ENCODE results near the gene VPS51.

Gene VPS51

DNA sequence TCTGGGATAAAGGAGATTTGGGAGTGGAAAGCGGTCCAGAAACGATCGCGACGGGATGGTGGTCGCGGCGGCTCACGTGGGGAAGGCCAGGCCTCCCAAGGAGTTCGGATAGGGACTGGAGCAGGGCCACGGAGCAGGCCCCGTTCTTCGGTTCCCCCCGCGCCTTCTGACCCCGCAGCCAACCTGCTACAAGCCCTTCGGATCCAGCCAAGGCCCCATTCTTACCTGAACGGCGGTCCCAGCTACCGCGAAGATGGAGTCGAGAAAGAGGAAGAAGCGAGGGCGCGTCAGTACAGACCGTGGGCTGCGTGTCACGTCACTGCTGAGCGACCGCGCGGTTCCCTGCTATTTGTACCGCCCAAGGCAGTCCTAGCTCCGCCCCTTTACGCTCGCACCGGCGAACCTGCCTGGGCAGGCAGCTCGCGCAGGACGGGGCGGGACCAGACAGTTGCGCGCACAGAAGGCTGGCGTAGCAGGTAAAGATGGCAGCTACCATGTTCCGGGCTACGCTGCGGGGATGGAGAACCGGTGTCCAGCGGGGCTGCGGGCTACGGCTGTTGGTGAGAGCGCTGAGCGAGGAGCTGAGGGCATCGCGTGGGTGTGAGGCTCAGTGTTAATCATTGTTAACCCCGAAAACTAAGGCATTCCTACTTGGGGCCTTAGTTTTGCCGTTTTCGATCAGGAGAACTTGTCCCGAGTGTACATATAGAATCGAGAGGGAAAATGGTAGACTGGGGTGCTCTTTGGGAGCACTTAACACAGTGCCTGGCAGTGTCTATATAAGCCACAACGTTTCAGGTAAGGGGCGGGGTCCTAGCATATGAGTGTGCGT is 26.1 kb downstream of the VPS51 start, which contains the start of the genes FAU and MRPL49:
Gene FAU (minus strand): TSS at position 270 of the 832 bp plus-strand sequence. CDS start 321 bp downstream, outside the sequence.
Gene MRPL49 (plus strand): TSS at position 457 of the 832 bp plus-strand sequence. CDS start 26 bp downstream, at position 483.
- DNase-seq: peak; percentile 86

DNA sequence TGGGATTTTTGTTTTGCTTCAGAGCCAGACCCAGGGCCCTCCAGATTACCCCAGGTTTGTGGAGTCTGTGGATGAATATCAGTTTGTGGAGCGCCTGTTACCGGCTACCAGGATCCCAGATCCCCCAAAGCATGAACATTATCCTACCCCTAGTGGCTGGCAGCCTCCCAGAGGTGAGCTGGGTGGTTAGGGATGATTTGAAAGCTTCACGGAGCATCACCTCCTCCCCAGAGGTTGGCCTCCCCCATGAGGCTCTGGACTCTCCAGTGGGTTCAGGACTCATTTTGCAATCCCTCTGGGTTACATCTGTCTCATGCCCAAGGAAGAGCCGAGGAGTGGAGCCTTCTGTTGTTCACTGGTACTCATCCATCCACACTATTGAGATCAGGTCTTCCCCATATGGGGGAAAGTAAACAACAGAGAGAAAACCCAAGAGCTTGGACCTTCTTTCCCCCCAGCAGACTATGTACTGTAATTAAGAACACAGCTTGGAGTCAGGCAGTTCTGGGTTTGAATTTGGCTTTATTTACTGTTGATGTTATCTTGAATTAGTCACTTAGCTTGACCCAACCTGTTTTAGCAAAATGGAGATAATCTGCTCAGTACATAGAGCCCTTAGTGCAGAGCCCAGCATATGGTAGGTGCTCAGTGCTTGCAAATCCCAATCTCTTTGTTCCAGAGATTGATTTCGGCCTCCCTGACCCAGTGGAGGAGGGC is 28.6 kb downstream of the VPS51 start:
- no peak for DNase-seq

DNA sequence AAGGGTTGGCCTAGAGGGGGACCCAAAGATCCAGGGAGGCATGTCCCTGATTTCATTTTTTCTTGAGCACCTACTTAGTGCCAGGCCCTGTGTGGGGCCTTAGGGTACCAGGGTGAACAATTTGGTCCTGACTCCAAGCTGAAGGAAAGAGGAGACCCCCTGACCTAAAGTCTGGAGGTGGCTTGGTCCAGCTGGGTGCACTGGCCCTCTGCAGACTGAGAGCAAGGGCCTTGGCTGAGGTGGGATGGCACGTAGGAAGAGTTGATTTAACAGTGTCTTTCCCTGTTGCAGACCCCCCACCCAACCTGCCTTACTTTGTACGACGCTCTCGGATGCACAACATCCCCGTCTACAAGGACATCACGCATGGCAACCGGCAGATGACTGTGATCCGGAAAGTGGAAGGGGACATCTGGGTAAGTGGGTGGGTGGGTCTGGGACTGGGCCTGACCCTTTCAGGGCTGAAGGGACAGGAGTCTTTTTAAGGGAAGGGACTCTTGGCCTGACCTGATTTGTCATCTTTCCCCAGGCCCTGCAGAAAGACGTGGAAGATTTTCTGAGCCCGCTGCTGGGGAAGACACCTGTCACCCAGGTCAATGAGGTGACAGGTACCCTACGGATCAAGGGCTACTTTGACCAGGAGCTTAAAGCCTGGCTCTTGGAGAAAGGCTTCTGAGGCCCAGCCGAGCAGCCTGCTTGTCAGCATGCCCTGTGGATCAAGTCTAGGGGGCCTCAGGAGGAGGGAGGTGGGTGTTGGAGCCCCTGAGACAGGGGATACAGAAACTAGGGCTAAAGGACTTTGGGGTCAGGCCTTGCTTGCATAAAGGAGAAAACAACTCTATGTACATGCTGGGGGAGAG is 29.4 kb downstream of the VPS51 start:
- DNase-seq: no peak

DNA sequence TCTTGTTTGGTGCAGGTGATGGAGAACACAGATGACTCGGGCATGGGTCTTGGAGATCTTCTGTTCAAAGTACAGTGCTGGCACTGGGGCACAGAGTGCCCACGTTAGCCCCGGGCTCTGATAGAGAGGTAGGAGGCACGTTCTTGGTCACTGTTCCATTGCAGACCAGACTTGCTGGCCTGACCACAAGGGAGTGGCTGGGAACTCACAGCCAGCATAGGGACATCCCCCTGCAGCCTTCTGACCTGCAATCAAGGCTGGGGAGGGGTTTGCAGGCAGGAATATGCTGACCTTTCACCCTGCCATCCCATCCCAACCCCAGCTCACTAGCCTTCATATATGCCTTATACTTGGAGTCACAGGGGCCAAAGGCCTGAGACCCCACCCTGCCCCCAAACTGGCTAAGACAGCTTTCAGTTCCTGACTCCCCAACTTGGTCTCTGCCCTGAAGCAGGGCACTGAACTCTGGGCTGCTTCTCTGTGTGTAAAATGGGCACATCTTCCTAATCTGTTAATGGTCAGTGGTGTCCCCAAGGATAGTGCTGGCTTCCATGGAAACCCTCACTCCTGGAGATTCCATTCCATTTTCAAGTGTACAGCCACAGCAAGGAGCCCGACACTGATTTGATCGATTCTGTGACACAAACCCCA is 30.7 kb downstream of the VPS51 start:
- no peak for DNase-seq

DNA sequence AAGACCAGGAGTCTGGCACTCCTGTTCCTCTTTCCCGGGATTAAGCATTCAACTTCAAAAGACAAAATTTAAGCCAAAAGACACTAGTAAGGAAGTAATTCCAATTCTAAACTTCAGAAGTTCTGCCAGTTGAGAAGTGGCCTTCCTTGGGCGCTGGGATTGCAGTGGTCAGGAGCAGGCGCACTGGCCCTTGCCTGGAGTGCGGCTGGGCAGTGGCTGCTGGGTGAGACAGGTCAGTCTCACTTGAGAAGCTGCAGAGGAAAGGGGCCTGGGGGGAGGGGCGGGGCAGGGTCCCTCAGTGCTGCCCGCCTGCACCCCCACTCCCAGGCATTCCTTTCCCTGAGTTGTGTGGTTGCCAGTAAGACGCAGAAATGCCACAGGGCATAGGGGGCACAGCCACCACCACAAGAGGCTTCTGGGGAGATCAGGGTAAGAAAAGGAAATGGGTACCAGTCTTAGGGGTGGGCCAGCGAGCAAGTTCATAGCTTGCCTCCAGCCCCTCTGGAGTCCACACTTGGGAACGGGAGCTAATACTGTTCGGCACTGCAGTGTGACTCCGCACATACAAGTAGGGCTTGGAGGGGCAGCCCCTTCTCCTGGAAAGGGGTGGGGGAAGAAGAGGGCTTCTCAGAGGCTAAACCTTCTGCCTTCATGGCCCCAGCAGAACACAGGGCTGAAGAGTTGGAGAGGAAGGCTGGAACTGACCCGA is 31.6 kb downstream of the VPS51 start:
- no peak for DNase-seq

DNA sequence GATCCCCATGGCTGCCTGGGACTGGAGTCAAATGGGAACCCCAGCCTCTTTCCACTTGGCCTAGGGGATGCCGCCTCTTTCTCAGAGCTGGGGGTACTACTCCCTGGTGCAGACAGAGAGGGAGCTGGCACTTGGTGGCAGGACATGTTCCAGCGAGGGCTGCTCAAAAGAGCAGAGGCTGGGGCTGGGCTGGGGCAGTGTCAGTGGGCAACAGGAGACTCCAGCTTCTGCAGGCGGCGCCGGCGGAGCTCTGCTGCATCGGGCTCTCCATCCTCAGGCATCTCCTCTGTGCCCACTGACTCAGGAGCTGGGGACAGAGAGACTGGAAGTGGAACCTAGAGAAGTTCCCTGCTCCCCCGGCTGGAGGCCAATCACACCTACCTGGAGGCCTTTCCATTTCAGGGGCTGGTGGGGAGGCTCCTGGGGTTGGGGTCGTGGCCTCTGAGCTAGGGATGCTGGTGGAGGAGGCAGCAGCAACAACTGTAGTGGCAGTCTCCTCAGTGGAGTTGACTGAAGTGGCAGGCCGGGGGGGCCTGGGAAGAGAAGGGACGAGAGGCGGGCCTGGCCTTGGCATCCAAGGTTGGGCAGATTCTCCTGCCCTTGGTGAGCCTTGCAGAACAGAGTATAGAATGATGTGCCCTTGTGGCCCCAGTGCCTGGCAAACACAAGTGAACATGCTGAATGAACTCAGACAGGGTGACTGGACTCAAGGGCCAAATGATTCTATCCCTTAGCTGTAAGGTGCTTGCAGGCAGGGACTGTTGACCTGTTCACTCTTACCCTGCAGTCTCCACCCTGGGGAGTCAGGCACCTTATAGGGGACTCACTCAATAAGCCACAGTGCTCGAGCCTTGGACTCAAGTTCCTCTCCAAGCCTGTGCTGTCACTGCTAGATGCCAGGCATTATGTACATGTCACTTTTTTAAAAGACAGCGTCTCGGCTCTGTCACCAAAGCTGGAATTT is 32.5 kb downstream of the VPS51 start:
- DNase-seq: no peak

DNA sequence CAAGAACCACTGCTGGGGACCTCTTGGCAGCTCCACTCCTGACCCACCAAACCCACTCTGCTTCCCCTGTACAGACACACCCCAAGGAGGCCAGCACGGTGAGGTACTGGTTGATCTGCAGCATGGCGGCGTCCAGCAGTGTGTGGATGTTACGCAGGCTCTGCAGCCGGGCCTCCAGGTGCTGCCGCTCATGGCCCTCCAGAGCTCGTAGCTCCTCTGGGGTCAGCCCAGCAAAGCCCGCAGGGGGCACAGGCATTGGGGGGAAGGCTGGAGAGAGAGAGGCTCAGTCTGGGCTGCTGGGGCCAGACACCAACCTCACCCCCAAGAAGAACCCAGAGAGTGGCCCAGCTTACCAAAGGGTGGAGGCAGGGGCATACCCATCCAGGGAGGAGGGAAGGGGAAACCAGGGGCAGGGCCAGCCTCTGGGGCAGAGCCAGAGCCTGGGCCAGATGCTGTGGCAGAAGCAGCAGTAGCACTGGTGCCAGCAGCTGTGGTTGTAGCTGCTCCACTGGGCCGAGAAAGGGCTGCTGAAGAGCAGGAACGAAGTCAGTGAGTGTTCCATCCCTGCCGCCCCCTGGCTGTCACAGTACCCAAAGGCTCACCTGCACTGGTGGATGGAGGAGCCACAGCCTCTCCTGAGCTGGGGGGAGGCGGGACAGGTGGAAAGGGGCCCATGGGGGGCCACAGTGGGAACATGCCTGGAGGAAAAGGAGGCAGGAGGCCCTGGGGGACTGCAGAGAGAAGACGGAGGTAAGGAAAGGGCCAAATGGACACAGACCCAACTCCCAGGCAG is 33.8 kb downstream of the VPS51 start:
- DNase-seq: no peak

DNA sequence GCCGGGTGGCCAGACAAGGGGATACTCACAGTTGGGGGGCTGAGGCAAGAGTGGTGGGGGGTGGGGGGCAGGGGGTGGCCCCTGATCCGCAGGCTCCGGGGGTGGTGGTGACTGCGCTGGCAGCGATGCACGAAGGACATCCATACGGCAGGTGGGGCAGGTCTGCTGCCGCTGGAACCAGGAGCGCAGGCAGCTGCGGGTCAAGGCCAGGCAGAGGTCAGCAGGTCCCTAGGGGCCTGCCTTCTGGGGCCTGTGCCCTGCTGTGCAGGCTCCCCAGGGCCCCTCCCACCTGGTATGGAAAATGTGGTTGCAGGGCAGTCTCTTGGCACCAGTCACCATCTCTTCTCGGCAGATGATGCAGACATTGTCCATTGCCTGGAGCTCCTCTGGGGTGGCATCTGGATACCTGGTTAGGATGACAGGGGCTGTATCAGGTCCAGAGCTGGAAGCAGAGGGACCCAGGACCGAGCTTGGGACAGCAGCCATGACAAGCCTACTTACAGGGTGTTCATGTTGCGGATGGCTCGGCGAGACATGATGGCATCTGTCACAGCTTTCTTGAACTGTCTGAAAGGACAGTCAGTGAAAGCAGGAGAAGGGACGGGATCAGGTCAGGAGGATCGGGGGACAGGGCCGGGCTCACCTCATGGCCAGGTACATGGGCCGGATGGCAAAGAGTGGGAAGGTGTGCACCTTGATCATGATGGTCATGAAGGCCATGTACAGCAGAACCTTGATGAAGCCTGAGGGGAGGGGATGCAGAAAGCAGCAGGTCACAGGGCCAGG is 34.8 kb downstream of the VPS51 start:
- DNase-seq: no peak

DNA sequence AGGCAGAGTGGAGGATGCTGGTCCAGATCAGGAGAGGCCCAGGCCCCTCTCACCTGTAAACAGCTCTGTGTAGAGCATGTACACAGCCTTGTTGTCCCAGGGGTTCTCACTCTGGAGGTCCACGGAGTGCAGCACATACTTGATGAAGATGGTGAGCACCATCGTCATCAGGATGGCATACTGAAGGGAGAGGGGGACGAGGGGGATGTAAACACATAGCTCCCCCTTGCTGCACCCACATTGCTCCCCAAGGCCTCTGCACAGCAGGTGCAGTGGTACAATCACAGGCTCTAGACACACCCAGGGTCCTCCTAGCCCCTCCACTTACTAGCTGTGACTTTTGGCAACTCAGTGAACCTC is 35.4 kb downstream of the VPS51 start:
- DNase-seq: no peak

DNA sequence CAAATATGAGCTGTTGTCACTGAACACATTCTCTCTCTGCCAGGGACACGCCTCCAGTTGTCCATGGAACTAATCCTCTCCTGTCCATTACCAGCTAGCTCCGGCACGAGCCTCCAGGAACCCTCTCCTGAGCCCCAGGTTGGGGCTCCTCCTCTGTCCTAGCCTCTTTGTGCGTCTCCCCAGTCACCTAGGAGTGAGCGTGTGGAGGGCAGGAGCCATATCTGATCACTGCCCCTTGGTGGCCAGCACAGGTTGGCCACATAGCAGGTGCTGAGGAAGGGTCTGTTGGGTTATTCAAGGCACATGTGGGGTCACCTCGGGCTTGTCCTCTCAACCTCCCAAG is 35.9 kb downstream of the VPS51 start:
- DNase-seq: no peak

DNA sequence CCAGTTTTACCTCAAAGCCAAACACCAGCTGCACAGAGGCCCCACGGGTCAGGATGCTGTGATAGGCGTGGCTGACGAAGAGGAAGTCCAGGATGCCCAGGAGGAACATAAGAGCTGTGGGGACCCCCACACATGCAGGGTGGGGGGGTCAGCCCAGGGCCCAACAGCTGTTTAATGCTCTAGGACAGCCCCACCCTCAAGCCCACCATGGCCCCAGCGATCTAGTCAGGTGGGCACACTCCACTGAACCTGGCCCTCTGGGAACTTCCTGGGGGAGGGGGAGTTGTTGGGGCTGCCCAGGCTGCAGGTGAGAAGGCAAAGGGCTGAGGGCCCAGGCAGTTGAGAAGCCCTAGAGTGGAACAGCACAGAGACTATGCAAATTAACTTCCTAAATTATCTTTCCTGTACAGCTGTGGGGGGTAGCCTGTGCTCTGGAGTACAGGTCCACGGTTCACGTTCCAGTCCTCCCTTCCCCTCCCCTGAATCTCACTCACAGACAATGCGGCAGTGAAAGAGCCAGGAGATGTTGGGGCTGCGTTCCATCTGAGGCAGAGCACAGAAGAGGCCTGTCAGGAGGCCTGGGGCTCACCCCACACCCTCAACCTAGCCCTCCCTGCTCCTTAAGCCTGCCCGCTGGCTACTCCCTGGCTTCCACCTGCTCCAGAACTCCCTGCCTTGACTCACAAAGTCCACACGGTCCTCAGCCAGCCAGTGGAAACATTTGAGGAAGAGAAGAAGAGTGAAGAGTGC is 36.4 kb downstream of the VPS51 start:
- no peak for DNase-seq

DNA sequence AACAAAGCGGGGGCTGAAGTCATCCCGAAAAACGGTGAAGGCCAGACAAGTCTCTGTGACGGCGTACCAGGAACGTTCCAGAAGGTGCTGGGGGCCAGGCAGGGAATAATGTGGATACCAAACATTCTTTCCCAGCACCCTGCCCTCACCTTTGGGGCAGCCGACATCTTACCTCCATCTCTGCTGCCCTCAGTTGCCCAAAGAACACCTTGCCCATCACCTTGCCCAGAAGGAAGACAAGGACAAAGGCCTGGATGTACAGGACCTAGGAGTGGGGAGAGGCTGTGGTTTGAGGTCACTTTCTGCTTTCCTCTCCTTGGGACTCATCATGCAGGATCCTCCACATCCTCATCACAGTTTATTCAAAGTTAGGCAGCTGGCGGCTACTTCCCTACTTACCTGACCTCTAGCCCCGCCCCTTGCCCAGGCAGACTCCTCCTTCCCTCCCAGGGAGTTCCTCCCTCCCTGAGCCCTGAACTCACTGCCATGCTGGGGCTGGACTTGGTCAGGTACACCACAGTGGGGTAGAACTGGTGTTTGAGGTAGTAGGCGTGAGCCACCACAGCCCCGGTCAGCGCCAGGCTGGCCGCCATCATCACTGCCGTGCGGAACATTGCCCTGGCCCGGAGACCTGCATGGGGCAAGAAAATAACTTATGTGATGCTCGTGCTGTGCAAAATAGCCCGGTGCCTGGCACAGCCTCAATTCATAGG is 37.1 kb downstream of the VPS51 start:
- DNase-seq: no peak

DNA sequence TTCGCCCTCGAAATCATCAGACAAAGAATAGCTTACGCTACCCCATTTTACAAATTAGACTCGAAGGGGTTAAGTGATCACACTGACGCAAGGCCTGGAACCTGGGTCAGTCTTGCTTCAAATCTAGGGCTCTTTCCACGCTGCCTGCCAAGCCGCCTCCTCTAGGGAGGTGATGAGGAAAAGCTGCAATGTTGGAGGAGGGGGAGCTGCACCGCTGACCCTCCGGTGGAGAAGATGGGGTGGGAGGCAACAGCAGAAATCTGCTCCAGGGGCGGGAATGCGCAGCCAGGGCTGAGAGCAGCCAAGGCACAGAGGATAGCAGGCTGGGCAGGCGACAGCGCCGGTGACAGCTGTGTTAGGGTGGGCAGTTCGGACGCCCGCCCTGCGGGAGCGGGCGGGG is 37.7 kb downstream of the VPS51 start:
- DNase-seq: no peak

DNA sequence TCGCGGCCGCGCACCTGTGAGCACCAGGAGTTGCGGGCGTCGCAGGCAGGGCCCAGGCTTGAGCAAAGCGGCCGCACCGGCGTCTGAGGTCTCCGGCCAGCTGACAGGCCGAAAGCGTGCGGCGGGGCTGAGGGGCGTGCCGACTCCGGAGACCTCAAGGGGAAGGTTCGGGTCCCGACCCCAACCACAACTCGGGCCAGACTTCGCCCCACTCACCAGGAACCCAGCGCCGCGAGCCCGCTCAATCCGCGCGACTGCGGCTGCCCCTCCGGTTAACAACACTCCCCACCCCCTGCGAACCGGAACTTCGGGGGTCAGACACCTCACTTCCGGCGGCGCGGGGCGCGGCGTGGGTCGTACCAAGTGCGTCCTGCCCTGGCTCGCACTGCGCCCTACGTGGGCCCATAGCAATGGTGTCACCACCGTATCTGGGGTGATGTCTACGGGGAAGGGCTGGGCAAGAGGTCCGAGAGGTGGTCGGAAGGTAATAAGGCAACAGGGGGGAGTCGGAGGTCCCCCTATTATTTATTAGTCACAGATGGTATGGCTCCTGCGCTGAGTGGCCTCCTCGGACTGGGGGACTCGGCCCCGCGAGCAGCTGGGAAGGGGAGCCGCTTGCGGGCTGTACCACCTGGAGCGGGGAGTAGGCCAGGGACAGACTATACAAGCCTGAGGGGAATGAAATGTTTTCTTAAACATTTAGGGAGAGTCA is 38.4 kb downstream of the VPS51 start, which contains the start of gene SYVN1:
Gene SYVN1 (minus strand): TSS at position 280 of the 712 bp plus-strand sequence. CDS start 918 bp downstream, outside the sequence.
- DNase-seq: peak; percentile 96

DNA sequence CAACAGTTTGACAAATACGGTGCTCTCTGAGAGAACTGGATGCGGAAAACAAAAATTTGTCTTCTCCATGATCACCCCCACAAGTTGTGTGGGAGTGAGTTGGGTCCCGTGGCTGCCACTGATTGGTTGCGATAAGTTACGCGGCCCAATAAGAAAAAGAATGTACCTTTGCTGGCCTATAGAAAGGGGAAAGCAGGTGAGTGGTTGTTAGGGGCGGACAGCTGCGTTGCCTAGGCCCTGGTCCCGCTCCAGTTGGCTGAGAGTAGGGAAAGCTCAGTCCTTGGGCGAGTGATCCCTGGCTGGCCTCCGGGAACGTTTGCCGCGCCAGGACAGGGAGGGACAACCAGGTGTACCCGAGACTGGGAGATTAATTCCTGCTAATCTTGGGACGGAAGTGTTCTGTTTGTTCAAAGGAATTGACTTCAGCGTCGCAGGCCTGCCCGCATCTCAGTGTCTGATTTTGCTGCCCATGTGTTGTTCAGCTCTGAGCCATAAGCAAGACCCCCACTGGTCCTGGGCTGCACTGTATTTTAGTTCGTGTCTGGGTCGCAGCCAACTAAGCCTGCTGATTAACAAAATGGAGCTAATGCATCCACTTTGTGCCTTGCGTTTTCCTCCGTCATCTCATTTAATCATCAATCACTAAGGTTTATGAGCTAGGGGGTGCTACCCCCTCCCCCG is 39.1 kb downstream of the VPS51 start:
- peak; percentile 98 for DNase-seq

DNA sequence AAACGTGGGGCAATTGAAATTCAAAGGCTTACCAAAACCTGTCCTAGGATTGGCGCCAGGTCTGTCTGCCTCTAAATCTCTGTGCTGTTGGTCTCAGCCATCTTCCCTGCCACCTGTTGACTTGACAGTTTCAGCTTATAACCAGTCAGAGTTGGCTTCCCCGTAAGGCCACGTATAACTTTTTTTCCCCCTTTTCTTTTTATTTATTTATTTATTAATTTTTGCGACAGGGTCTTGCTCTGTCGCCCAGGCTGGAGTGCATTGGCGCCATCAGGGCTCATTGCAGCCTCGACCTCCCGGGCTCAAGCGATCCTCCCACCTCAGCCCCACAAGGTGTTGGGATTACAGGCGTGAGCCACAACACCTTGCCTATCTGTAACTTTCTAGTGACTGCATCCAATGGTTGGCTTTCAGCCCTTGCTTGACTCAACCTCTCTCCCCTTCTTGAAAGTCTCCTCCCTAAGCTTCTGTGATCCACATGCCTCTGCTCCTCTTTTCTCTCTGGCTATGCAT is 39.7 kb downstream of the VPS51 start:
- no peak for DNase-seq

All from SHP77 treated with DMSO at 0.1 percent for 48 hours (cell line).